ENCODE data around the gene ST3GAL4. TPM values are rescaled to one million over a fixed set of nuclear protein-coding genes. Genes with fewer than 3 reads are reported as not detected.

Gene ST3GAL4
- polyA plus RNA-seq, 2 of the 4 experiments (the other 2 are of a cell fraction), result 11.9 to 17.5 TPM

GRCh38 chr11:126434950-126435335, 79.5 kb downstream of the ST3GAL4 start (continued):
- TF ChIP-seq REST (IDR thresholded peaks at IDR 0.05), result no peak

- ChIA-PET POLR2A (no interaction called here), CTCF (interaction anchor here (1.3 kb wide), 1 partner anchor 11 kb away, joined by 3 read pairs; no protein-coding TSS in a partner anchor)
- Histone ChIP-seq H3K4me3 (no peak overlapping the region), H3K4me1 (0 out of 3 replicates have a peak, but pooled peaks cover 7% of the 10 kb centered on the region), H3K9me3 (no peaks in the 10 kb centered on the region), H3K4me2 (no peak overlapping the region), H3K27ac (no peak overlapping the region)
- ATAC-seq (no peak), FAIRE-seq (no peak), DNase-seq (ENCODE audit: low read depth in 1 of 2, low spot score in 1 of 2) (no peak)
- 97% methylated on average over 3 of the region's 7 CpGs for WGBS (ENCODE audit: missing lambda C conversion rate)
- TF ChIP-seq ESRRA (IDR thresholded peaks at IDR 0.05; ENCODE audit: borderline replicate concordance, low read length), result no peak
- no peak for TF ChIP-seq MYC (IDR thresholded peaks at IDR 0.05; ENCODE audit: borderline replicate concordance, low read length)
- TF ChIP-seq ZFP36 (IDR thresholded peaks at IDR 0.05; ENCODE audit: borderline replicate concordance, partially characterized antibody), result no peak
- TF ChIP-seq KDM1A (IDR thresholded peaks at IDR 0.05; ENCODE audit: low read depth), result no peak
- no peak for TF ChIP-seq HOXA7 (CRISPR knock-in tag; IDR thresholded peaks at IDR 0.05)
- no peak for TF ChIP-seq HOXB13 (CRISPR knock-in tag; IDR thresholded peaks at IDR 0.05; ENCODE audit: low read depth)
- no peak for TF ChIP-seq CHD4 (IDR thresholded peaks at IDR 0.05; ENCODE audit: borderline replicate concordance)
- no peak for TF ChIP-seq RCOR1 (IDR thresholded peaks at IDR 0.05; ENCODE audit: low read depth, low read length)
- TF ChIP-seq SMC3 (IDR thresholded peaks at IDR 0.05), result no peak
- TF ChIP-seq JUN (IDR thresholded peaks at IDR 0.05), result no peak
- TF ChIP-seq CEBPB (IDR thresholded peaks at IDR 0.05), result no peak
- no peak for TF ChIP-seq ATOH8 (CRISPR knock-in tag; IDR thresholded peaks at IDR 0.05; ENCODE audit: low read depth)
- no peak for TF ChIP-seq HOXB5 (CRISPR knock-in tag; IDR thresholded peaks at IDR 0.05)
- TF ChIP-seq CTCF (IDR thresholded peaks at IDR 0.05), result no peak
Measured at GRCh38 chr11:126436209-126436755, 80.8 kb downstream of the ST3GAL4 start.

GRCh38 chr11:126437731-126438130, 82.2 kb downstream of the ST3GAL4 start:
- ATAC-seq (no peak), FAIRE-seq (no peak), DNase-seq (ENCODE audit: low read depth in 1 of 2, low spot score in 1 of 2) (no peak)
- ChIA-PET CTCF (no interaction called here), POLR2A (no interaction called here)
- 93% methylated on average over 5 of the region's 5 CpGs for WGBS (ENCODE audit: missing lambda C conversion rate)
- no peak overlapping the region for H3K27ac ChIP-seq
- H3K4me1 ChIP-seq, result no peaks in the 10 kb centered on the region
- no peak overlapping the region for H3K4me3 ChIP-seq
- no peak overlapping the region for H3K4me2 ChIP-seq
- no peaks in the 10 kb centered on the region for H3K9me3 ChIP-seq
- TF ChIP-seq TP53 (CRISPR knock-in tag; IDR thresholded peaks at IDR 0.05), result no peak
- no peak for TF ChIP-seq PHF8 (IDR thresholded peaks at IDR 0.05; ENCODE audit: borderline replicate concordance, low read depth)
- TF ChIP-seq PBX3 (IDR thresholded peaks at IDR 0.05), result no peak
- no peak for TF ChIP-seq HOXA7 (CRISPR knock-in tag; IDR thresholded peaks at IDR 0.05)
- no peak for TF ChIP-seq REST (IDR thresholded peaks at IDR 0.05)
- no peak for TF ChIP-seq HEYL (CRISPR knock-in tag; IDR thresholded peaks at IDR 0.05)
- TF ChIP-seq JUN (IDR thresholded peaks at IDR 0.05), result no peak
- TF ChIP-seq SREBF2 (IDR thresholded peaks at IDR 0.05), result no peak
- TF ChIP-seq KDM5A (IDR thresholded peaks at IDR 0.05), result no peak
- TF ChIP-seq BCL3 (IDR thresholded peaks at IDR 0.05), result no peak

Measured in A549 (cell line).